AG10803 (cell line): Measurements from ENCODE around the gene NTMT1.

Source experiments
- DNase-seq: peaks from one replicate; pipeline ENCODE4 v3.0.0; 2010; ENCODE audit warnings: low read depth
- H3K4me3 ChIP-seq: 2 replicates; pipeline ENCODE4 v1.5.1; 2011; ENCODE audit warnings: mild to moderate bottlenecking, low read length, control low read depth
- CTCF ChIP-seq: conservative IDR thresholded peaks from 2 replicates; pipeline ENCODE4 v1.5.1; 2011; ENCODE audit warnings: mild to moderate bottlenecking, low read length, control low read depth, inconsistent platforms

NTMT1 gene

GRCh38 chr9:129607027-129607387 lies 19.0 kb upstream of the NTMT1 start:
- no peak for TF ChIP-seq CTCF
- no peak for DNase-seq
- H3K4me3 ChIP-seq, result no peak overlapping the region

DNA sequence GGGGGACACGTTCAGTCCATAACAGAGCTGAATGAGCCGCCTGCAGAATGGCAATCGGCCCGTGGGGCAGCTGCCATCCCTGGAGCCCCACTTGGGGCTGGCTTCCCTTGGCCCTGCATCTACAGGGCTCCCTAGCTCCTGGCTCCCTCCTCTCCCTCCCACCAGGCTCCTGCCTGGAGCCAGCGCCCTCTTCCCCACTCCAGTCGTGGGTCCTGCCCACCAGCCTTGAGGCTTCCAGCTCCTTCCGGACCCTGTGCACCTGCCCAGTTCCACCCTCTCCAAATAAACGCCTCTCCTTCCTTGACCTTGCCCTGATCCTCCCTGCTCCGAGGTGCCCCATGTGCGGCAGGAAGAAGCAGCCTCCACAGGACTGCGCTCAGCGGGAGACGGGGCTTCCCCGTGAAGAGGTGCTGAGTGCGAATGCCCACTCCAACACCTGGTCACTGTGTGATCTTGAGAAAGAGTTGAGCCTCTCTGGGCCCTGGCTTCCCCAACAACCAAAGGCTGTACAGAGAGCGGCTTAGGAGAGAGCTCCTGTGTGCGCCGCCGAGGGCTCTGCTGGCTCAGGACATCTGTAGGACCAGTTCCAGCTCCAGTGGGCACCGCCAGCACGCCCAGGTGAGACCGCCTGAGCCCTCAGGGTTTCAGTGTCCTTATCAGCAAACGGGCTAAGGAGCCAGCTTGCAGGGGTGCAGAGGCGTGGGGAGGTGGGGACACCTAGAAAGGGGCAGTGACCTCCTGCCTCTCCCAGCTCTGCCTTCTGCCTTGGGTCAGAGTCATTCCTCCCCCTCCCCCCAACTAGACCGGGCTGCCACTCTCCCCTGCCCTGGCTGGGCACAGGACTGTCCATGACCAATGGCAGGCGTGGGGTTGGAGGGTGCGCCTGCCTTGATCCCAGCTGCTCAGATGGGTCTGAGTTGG lies 17.1 kb upstream of the NTMT1 start:
- no peak overlapping the region for H3K4me3 ChIP-seq
- TF ChIP-seq CTCF, result no peak
- DNase-seq, result no peak

GRCh38 chr9:129609486-129610212 lies 16.3 kb upstream of the NTMT1 start:
- peak overlapping the region; percentile 61 for H3K4me3 ChIP-seq
- peak; percentile 71 for DNase-seq
- no peak for TF ChIP-seq CTCF

DNA sequence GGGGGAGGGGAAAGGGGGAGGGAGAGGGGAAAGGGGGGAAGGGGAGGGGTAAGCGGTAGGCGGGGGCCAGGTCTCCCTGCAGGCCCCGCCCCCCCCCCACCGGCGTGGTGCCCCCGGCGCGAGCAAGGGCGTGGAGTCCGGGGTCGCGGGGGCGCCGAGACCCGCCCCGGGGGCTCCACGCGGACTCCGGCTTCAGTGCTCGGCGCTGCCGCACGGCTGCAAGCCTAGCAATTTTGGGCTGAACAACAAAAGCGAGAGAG lies 15.8 kb upstream of the NTMT1 start:
- no peak for TF ChIP-seq CTCF
- no peak for DNase-seq
- H3K4me3 ChIP-seq, result peak overlapping the region; percentile 61

DNA sequence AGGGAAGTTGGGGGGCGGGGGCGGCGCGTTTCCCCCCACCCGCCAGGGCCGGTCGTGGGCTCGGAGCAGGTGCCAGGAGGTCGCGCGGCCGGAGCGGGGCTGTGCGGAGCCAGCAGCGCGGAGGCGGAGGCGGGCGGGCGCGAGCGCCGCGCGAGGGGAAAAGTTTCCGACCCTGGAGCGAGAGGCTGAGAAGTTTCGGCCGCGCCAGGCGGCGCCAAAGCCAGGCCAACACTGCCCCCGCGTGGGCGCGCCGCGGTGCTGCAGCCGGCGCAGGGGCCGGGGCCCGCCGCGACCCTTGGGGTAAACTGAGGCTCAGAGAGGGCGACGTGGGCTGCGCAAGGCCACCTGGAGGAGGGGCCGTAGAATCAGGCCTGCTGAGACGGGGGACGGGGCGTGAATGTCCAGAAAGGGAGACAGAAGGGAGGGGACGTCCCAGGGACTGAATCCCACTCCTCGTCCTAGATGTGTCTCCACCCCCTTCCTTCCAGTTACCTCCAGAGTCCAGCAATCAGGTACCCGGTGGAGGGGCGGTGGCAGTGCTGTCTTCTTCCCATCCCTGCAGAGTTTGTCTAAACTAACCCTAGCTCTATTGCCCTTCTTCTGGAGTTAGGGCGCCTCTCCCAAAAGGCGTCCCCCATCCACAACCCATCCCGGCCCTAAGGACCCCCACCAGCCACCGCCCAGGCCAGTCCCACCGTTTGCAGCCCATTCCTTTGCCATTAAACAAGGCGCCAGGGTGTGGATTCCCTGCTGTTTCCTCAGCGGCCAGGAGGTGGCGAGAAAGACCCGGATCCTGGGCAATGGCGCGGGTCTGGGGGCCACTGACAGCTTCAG lies 15.3 kb upstream of the NTMT1 start:
- peak overlapping the region; percentile 80 for H3K4me3 ChIP-seq
- peak; percentile 75 for TF ChIP-seq CTCF
- peak; percentile 58 for DNase-seq

- H3K4me3 ChIP-seq, result peak overlapping the region; percentile 80
- no peak for DNase-seq
- TF ChIP-seq CTCF, result no peak
These were observed 14.6 kb upstream of the NTMT1 start for GRCh38 chr9:129611307-129611800.
